Hepatocyte (in vitro differentiated cells): ENCODE results near the gene FUT7. TPM values are rescaled to one million over a fixed set of nuclear protein-coding genes. Genes with fewer than 3 reads are reported as not detected.

ENCODE experiments used
- DNase-seq: peaks from one replicate; pipeline ENCODE4 v3.0.0-alpha.2; 2016; ENCODE audit warnings: low spot score
- H2AFZ ChIP-seq: fragments of 200-600 bp; sonication (generic); 2 replicates; pipeline ENCODE4 v1.6.0; 2016; ENCODE audit warnings: antibody characterized with exemption, mild to moderate bottlenecking
- H3K27ac ChIP-seq: fragments of 200-600 bp; sonication (generic); 2 replicates; pipeline ENCODE4 v1.5.1; 2016; ENCODE audit warnings: mild to moderate bottlenecking
- H3K27me3 ChIP-seq: fragments of 200-600 bp; sonication (generic); 2 replicates; pipeline ENCODE4 v1.6.1; 2016
- H3K36me3 ChIP-seq: fragments of 200-600 bp; sonication (generic); replicated peaks from 2 replicates; pipeline ENCODE4 v1.5.1; 2016; ENCODE audit warnings: low read depth; ENCODE audit not compliant: insufficient read depth
- H3K4me1 ChIP-seq: fragments of 200-600 bp; sonication (generic); 2 replicates; pipeline ENCODE4 v1.5.1; 2016; ENCODE audit warnings: mild to moderate bottlenecking, moderate library complexity; ENCODE audit not compliant: insufficient read depth
- H3K4me2 ChIP-seq: fragments of 200-600 bp; sonication (generic); 2 replicates; pipeline ENCODE4 v1.6.0; 2016
- H3K4me3 ChIP-seq: fragments of 200-600 bp; sonication (generic); 2 replicates; pipeline ENCODE4 v1.5.1; 2016; ENCODE audit warnings: mild to moderate bottlenecking
- H3K79me2 ChIP-seq: fragments of 200-600 bp; sonication (generic); 2 replicates; pipeline ENCODE4 v1.6.0; 2017; ENCODE audit warnings: mild to moderate bottlenecking
- H3K9me2 ChIP-seq: fragments of 200-600 bp; sonication (generic); replicated peaks from 2 replicates; pipeline ENCODE4 v1.6.0; 2017; ENCODE audit warnings: mild to moderate bottlenecking; ENCODE audit not compliant: insufficient read depth
- H3K9me3 ChIP-seq: fragments of 200-600 bp; sonication (generic); 2 replicates; pipeline ENCODE4 v1.5.1; 2016; ENCODE audit warnings: low read depth, mild to moderate bottlenecking
- H4K20me1 ChIP-seq: fragments of 200-600 bp; sonication (generic); 2 replicates; pipeline ENCODE4 v1.6.0; 2016; ENCODE audit warnings: mild to moderate bottlenecking; ENCODE audit not compliant: insufficient read depth, poor library complexity, severe bottlenecking
- EZH2 ChIP-seq: fragments of 200-600 bp; sonication (generic); IDR thresholded peaks from 2 replicates; pipeline ENCODE4 v1.6.1; 2016; ENCODE audit warnings: antibody characterized with exemption, mild to moderate bottlenecking, borderline replicate concordance
- EZH2phosphoT487 ChIP-seq: fragments of 200-600 bp; sonication (generic); IDR thresholded peaks from one replicate; pipeline ENCODE4 v1.6.1; 2018; ENCODE audit warnings: antibody characterized with exemption, mild to moderate bottlenecking, low read depth, moderate library complexity; ENCODE audit not compliant: unreplicated experiment, severe bottlenecking
- WGBS: methylation state at CpG from one replicate; pipeline ENCODE4 v1.1.6; 2016; ENCODE audit warnings: low lambda C conversion rate; ENCODE audit errors: missing lambda C conversion rate; 5-methylcytosine and 5-hydroxymethylcytosine counted together
- polyA plus RNA-seq: library from polyadenylated mRNA; unstranded; fragments of >200 nt; fragmentation: Nextera tagmentation; extraction: Ambion mirVana; gene quantifications from 2 replicates; pipeline ENCODE4 v1.2.1, GENCODE V29; 2016
- total RNA-seq: library from RNA; depleted of rRNA; stranded (reverse); fragments of >200 nt; gene quantifications from 2 replicates; pipeline ENCODE4 v1.2.3, GENCODE V29; 2014
- TF ChIP-seq, protein P1 (sequence below): fragments of 200-600 bp; sonication (generic); IDR thresholded peaks from 2 replicates; pipeline ENCODE4 v1.5.1; 2016; ENCODE audit warnings: antibody characterized with exemption, mild to moderate bottlenecking; ENCODE audit not compliant: poor library complexity

Gene FUT7, protein sequence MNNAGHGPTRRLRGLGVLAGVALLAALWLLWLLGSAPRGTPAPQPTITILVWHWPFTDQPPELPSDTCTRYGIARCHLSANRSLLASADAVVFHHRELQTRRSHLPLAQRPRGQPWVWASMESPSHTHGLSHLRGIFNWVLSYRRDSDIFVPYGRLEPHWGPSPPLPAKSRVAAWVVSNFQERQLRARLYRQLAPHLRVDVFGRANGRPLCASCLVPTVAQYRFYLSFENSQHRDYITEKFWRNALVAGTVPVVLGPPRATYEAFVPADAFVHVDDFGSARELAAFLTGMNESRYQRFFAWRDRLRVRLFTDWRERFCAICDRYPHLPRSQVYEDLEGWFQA
- total RNA-seq (not detected in 2 replicates), polyA plus RNA-seq (0.06 TPM in 1 of 2 replicates, not detected in the other)

DNA sequence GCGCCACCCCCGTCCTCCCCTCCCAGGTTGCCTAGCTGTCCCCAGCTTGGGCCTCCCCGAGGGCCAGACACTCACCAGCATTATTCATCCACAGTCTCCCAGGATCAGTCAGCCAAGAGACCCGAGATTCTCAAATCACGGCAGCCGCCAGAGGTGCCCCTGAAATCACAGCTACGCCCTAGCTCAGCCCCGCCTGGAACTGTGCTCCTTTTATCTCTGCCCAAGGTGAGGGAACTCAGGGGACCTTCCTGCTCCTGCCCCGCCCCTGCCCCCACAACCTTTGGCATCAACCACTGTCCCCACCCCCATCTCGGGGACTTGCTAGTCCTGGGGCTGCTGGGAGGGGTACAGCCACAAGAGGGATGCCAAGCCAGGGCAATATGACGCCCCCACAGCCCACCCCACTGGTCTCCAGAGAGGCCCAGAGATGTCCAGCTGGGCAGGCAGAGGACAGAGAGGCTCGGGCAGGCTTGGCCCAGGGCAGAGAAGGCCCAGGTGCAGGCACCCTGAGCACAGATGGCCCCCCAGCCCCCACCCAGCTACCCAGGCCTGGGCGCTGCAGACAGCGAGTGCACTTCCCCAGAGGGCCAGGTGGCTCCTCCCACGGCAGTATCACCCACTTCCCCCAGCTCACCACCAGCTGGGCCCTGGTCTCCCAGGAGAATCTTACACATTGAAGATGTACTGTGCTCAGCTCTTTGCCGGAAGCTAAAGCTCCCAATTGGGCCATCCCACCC lies at the start of gene FUT7:
Gene FUT7 (minus strand): TSS at position 185 of the 737 bp plus-strand sequence. CDS start 97 bp downstream, at position 88.
- peaks cover 19% of the 10 kb centered on the region for H3K4me1 ChIP-seq
- H3K4me3 ChIP-seq = no peak within 1 kb of the TSS
- H3K79me2 ChIP-seq = no peaks in the 10 kb centered on the region
- H3K27ac ChIP-seq = no peak within 1 kb of the TSS
- H3K9me3 ChIP-seq = no peaks in the 10 kb centered on the region
- no peaks in the 10 kb centered on the region for H3K27me3 ChIP-seq
- H3K36me3 ChIP-seq = no peaks in the 10 kb centered on the region
- no peaks in the 10 kb centered on the region for H3K9me2 ChIP-seq
- 75% methylated on average over 16 of the region's 16 CpGs for WGBS
- no peaks in the 10 kb centered on the region for H4K20me1 ChIP-seq
- no peak within 1 kb of the TSS for H3K4me2 ChIP-seq
- TF ChIP-seq EZH2 (no peak), EZH2phosphoT487 (no peak)
- TF ChIP-seq, protein P1, sequence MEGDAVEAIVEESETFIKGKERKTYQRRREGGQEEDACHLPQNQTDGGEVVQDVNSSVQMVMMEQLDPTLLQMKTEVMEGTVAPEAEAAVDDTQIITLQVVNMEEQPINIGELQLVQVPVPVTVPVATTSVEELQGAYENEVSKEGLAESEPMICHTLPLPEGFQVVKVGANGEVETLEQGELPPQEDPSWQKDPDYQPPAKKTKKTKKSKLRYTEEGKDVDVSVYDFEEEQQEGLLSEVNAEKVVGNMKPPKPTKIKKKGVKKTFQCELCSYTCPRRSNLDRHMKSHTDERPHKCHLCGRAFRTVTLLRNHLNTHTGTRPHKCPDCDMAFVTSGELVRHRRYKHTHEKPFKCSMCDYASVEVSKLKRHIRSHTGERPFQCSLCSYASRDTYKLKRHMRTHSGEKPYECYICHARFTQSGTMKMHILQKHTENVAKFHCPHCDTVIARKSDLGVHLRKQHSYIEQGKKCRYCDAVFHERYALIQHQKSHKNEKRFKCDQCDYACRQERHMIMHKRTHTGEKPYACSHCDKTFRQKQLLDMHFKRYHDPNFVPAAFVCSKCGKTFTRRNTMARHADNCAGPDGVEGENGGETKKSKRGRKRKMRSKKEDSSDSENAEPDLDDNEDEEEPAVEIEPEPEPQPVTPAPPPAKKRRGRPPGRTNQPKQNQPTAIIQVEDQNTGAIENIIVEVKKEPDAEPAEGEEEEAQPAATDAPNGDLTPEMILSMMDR = no peak
- no peak within 1 kb of the TSS for H2AFZ ChIP-seq
- DNase-seq = no peak

DNA sequence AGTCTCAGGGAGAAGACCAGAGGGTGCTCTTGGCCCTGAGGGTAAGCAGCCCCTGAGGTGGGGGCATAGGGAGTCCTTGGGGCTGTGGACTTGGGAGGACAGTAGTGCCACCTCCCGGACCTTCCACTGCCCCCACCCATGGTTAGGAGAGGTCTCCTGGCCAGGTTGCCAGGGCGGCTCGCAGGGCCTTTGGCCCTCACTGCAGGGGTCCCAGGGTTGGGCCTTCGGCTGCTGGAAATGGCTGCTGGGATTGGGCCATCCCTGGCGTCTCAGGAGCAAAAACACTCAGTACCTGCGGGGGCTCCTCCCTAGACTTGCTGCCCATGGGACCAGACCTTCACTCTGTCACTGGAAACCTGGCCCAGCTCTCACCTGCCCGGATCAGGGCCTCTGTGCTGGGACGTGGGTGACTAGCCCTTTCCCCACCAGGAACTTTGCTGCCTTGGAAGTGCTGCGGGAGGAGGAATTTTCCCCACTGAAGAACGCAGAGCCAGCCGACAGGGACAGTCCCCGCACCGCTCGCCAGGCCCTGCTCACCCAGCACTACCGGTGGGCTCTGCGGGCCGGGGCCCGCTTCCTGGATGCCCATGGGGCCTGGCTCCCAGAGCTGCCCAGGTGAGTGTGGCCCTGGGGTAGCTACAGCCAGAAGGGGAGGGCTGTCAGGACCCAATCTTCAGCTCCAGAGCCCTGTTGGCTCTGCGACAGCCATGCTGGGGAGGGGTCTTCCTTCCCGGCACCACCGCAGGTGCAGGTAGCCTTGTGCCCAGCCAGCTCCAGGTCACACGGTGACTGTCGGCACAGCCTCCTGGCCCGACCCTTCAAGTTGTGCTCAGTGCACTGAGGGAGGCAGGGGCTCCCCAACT lies 48.6 kb upstream of the FUT7 start:
- no peaks in the 10 kb centered on the region for H3K9me2 ChIP-seq
- peaks cover 11% of the 10 kb centered on the region for H4K20me1 ChIP-seq
- peaks cover 14% of the 10 kb centered on the region for H3K79me2 ChIP-seq
- no peak overlapping the region for H3K27ac ChIP-seq
- no peak overlapping the region for H3K4me3 ChIP-seq
- peaks cover 14% of the 10 kb centered on the region for H3K27me3 ChIP-seq
- WGBS = 92% methylated on average over 22 of the region's 24 CpGs
- H2AFZ ChIP-seq = no peak overlapping the region
- H3K4me1 ChIP-seq = peaks cover 22% of the 10 kb centered on the region
- H3K4me2 ChIP-seq = no peak overlapping the region
- no peaks in the 10 kb centered on the region for H3K9me3 ChIP-seq
- DNase-seq = no peak
- no peaks in the 10 kb centered on the region for H3K36me3 ChIP-seq
- TF ChIP-seq EZH2phosphoT487 (no peak), EZH2 (no peak)
- TF ChIP-seq, protein P1 = no peak

DNA sequence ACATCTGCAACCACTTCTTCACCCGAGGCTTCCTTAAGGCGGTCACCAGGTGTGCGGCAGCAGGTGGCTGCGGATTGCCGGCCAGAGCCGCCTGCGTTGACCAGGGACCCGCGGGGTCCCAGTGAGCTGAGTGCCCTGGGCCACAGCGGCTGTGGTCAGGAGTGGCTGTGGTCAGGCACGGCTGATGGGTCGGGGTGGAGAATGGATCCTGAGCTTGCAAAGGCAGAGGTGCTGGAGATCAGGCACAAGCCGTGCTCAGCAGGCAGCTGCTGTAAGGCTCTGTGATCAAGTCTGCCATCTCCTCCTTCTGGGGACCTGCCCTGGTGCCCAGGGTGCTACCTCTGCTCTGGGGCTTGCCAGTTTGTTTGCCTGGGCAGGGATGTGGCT lies 47.5 kb upstream of the FUT7 start:
- WGBS = 87% methylated on average over 13 of the region's 13 CpGs
- Histone ChIP-seq H2AFZ (no peak overlapping the region), H3K27me3 (peaks cover 14% of the 10 kb centered on the region), H3K9me3 (no peaks in the 10 kb centered on the region), H3K4me1 (peaks cover 20% of the 10 kb centered on the region), H3K9me2 (no peaks in the 10 kb centered on the region), H3K4me3 (no peak overlapping the region), H3K4me2 (peak overlapping the region; percentile 96), H3K36me3 (no peaks in the 10 kb centered on the region), H3K79me2 (peaks cover 14% of the 10 kb centered on the region), H4K20me1 (peaks cover 11% of the 10 kb centered on the region), H3K27ac (no peak overlapping the region)
- DNase-seq = no peak
- TF ChIP-seq, protein P1 = no peak
- no peak for TF ChIP-seq EZH2
- no peak for TF ChIP-seq EZH2phosphoT487
